DOHH2 (cell line): ENCODE results near the gene DTD2.

Source experiments
- H3F3A ChIP-seq: fragments of 200-600 bp; sonication (generic), shearing (Covaris generic); 2 replicates; pipeline ENCODE4 v1.6.0; 2016; ENCODE audit warnings: antibody characterized with exemption, mild to moderate bottlenecking; ENCODE audit not compliant: control insufficient read depth, insufficient read depth
- H3K27ac ChIP-seq: fragments of 200-600 bp; sonication (generic); 2 replicates; pipeline ENCODE4 v1.5.1; 2014; ENCODE audit warnings: low read depth, mild to moderate bottlenecking, low read length, moderate library complexity
- H3K27me3 ChIP-seq: fragments of 200-600 bp; sonication (generic); 2 replicates; pipeline ENCODE4 v1.6.1; 2014; ENCODE audit warnings: mild to moderate bottlenecking, low read length, mixed read lengths; ENCODE audit not compliant: control insufficient read depth
- H3K36me3 ChIP-seq: fragments of 200-600 bp; sonication (generic); 2 replicates; pipeline ENCODE4 v1.6.1; 2014; ENCODE audit warnings: mild to moderate bottlenecking, low read length, moderate library complexity, mixed read lengths; ENCODE audit not compliant: control insufficient read depth
- H3K4me1 ChIP-seq: fragments of 200-600 bp; sonication (generic); 2 replicates; pipeline ENCODE4 v1.6.1; 2014; ENCODE audit warnings: mild to moderate bottlenecking, low read length, mixed read lengths; ENCODE audit not compliant: control insufficient read depth
- H3K4me2 ChIP-seq: fragments of 200-600 bp; sonication (generic); 2 replicates; pipeline ENCODE4 v1.6.0; 2014; ENCODE audit warnings: mild to moderate bottlenecking, low read length, moderate library complexity
- H3K4me3 ChIP-seq: fragments of 200-600 bp; sonication (generic); 2 replicates; pipeline ENCODE4 v1.5.1; 2014; ENCODE audit warnings: mild to moderate bottlenecking, low read length, mixed read lengths
- H3K79me2 ChIP-seq: fragments of 200-600 bp; sonication (generic); 2 replicates; pipeline ENCODE4 v1.6.1; 2014; ENCODE audit warnings: mild to moderate bottlenecking, low read length, mixed read lengths; ENCODE audit not compliant: control insufficient read depth
- H3K9me2 ChIP-seq: fragments of 200-600 bp; sonication (generic); replicated peaks from 2 replicates; pipeline ENCODE4 v1.6.1; 2014; ENCODE audit warnings: mild to moderate bottlenecking, low read length, mixed read lengths; ENCODE audit not compliant: control insufficient read depth
- H3K9me3 ChIP-seq: fragments of 200-600 bp; sonication (generic); 2 replicates; pipeline ENCODE4 v1.6.1; 2014; ENCODE audit warnings: antibody characterized with exemption, low read length, mixed read lengths; ENCODE audit not compliant: control insufficient read depth, insufficient read depth
- H4K20me1 ChIP-seq: fragments of 200-600 bp; sonication (generic); 2 replicates; pipeline ENCODE4 v1.6.0; 2014; ENCODE audit warnings: low read depth, mild to moderate bottlenecking, antibody characterized with exemption, low read length, moderate library complexity; ENCODE audit not compliant: control insufficient read depth, insufficient read depth
- EZH2phosphoT487 ChIP-seq: fragments of 200-600 bp; sonication (generic); IDR thresholded peaks from 2 replicates; pipeline ENCODE4 v1.6.1; 2017; ENCODE audit warnings: borderline replicate concordance, mild to moderate bottlenecking, antibody characterized with exemption, low read length, moderate library complexity, mixed read lengths
- TF ChIP-seq, protein P1 (sequence below): fragments of 200-600 bp; sonication (generic); IDR thresholded peaks from one replicate; pipeline ENCODE4 v1.5.1; 2014; ENCODE audit warnings: antibody characterized with exemption, mild to moderate bottlenecking, low read depth, low read length; ENCODE audit not compliant: poor library complexity, severe bottlenecking

Gene DTD2

DNA sequence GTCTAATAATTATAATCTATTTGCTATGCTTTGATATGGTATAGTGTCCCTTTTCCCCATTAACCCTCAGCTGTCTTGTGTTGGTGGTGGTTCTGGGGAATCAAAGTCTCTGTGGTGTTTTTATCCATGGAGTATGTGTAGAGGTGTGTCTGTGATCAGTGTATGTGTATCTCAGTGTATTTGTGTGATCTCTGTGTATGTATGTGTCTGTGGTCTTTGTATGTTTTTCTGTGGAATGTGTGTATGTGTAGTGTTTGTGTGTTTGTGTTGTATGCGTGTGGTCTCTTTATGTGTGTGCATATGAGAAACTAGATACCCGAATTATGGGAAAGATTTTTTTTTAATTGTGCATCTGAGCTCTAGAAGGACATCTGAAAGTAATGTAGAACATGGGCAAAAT is 29.5 kb upstream of the DTD2 start:
- H3K79me2 ChIP-seq, result no peaks in the 10 kb centered on the region
- no peaks in the 10 kb centered on the region for H3K36me3 ChIP-seq
- H3K9me3 ChIP-seq, result no peaks in the 10 kb centered on the region
- no peak for TF ChIP-seq EZH2phosphoT487
- TF ChIP-seq, protein P1, sequence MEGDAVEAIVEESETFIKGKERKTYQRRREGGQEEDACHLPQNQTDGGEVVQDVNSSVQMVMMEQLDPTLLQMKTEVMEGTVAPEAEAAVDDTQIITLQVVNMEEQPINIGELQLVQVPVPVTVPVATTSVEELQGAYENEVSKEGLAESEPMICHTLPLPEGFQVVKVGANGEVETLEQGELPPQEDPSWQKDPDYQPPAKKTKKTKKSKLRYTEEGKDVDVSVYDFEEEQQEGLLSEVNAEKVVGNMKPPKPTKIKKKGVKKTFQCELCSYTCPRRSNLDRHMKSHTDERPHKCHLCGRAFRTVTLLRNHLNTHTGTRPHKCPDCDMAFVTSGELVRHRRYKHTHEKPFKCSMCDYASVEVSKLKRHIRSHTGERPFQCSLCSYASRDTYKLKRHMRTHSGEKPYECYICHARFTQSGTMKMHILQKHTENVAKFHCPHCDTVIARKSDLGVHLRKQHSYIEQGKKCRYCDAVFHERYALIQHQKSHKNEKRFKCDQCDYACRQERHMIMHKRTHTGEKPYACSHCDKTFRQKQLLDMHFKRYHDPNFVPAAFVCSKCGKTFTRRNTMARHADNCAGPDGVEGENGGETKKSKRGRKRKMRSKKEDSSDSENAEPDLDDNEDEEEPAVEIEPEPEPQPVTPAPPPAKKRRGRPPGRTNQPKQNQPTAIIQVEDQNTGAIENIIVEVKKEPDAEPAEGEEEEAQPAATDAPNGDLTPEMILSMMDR, result no peak
- H4K20me1 ChIP-seq, result no peaks in the 10 kb centered on the region
- H3F3A ChIP-seq, result no peaks in the 10 kb centered on the region
- no peak overlapping the region for H3K4me2 ChIP-seq
- H3K9me2 ChIP-seq, result no peaks in the 10 kb centered on the region
- H3K27me3 ChIP-seq, result no peaks in the 10 kb centered on the region
- no peak overlapping the region for H3K4me3 ChIP-seq
- H3K4me1 ChIP-seq, result peaks cover 22% of the 10 kb centered on the region
- H3K27ac ChIP-seq, result no peak overlapping the region

DNA sequence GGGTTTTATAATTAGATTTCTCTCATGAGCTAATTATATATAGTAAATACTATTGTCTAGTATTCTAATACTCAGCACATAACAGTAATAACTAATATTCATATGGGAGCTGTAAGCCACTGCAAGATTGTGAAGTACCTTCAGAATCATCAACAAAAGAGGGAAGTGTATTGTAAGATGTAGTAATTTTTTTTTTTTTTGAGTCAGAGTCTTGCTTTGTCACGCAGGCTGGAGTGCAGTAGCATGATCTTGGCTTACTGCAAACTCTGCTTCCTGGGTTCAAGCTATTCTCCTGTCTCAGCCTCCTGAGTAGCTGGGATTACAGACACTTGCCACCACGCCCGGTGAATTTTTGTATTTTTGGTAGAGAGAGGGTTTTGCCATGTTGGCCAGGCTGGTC is 27.4 kb upstream of the DTD2 start:
- Histone ChIP-seq H3K9me3 (no peaks in the 10 kb centered on the region), H3K27ac (no peak overlapping the region), H4K20me1 (no peaks in the 10 kb centered on the region), H3K27me3 (no peaks in the 10 kb centered on the region), H3K4me1 (peaks cover 15% of the 10 kb centered on the region), H3K36me3 (no peaks in the 10 kb centered on the region), H3F3A (no peaks in the 10 kb centered on the region), H3K9me2 (no peaks in the 10 kb centered on the region), H3K4me3 (no peak overlapping the region), H3K4me2 (no peak overlapping the region), H3K79me2 (no peaks in the 10 kb centered on the region)
- TF ChIP-seq, protein P1, result no peak

DNA sequence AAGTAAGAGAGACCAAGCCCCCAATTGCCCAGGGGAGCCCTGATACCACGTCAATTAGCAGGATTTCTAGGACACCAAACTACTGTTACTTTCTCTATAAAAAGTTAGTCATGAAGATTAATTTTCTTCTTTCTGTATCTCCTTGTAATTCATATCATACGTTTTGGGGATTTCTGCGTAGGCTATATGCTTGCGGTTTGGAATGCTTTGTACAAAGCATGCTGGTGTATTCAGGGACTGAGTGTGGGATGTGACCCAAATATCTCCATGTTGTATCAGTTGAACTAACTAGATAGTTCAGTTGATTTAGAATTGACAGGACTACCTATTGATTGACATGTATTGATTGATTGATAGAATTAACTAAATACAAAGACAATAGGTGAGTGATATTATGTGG is 22.9 kb upstream of the DTD2 start:
- H3K27ac ChIP-seq, result no peak overlapping the region
- TF ChIP-seq, protein P1, result no peak
- no peak for TF ChIP-seq EZH2phosphoT487
- H3K9me3 ChIP-seq, result no peaks in the 10 kb centered on the region
- no peak overlapping the region for H3K4me2 ChIP-seq
- H3F3A ChIP-seq, result no peaks in the 10 kb centered on the region
- H3K36me3 ChIP-seq, result no peaks in the 10 kb centered on the region
- H3K79me2 ChIP-seq, result no peaks in the 10 kb centered on the region
- H3K9me2 ChIP-seq, result no peaks in the 10 kb centered on the region
- peaks cover 5% of the 10 kb centered on the region for H3K4me1 ChIP-seq
- H3K4me3 ChIP-seq, result no peak overlapping the region
- no peaks in the 10 kb centered on the region for H3K27me3 ChIP-seq
- H4K20me1 ChIP-seq, result no peaks in the 10 kb centered on the region

DNA sequence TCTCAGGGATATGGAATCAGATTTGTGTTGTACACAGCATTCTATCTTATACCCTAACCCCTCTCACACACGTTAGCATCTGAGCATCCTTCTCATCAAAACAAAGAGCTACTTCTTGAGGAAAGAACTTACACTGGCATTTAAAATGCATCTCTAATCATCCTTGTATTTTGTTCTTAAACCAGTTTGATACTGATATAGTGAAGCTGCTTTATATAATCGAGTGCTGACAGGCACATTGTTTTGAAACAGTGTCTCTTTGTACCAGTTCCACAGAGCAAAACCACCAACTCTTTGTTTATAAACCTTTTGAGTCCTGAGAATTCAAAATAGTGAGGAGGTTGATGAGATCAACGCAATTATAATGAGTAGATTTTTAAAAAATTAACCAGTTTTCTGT is 21.7 kb upstream of the DTD2 start:
- H3K4me2 ChIP-seq, result no peak overlapping the region
- no peak overlapping the region for H3K27ac ChIP-seq
- TF ChIP-seq, protein P1, result no peak
- no peak for TF ChIP-seq EZH2phosphoT487

More for the DNA sequence above, 21.7 kb upstream of the DTD2 start:
- H3K79me2 ChIP-seq, result no peaks in the 10 kb centered on the region
- no peaks in the 10 kb centered on the region for H3K27me3 ChIP-seq
- no peaks in the 10 kb centered on the region for H3K36me3 ChIP-seq
- no peaks in the 10 kb centered on the region for H3K9me2 ChIP-seq
- H3K4me3 ChIP-seq, result no peak overlapping the region
- no peaks in the 10 kb centered on the region for H3F3A ChIP-seq
- H3K4me1 ChIP-seq, result peaks cover 5% of the 10 kb centered on the region
- H4K20me1 ChIP-seq, result no peaks in the 10 kb centered on the region
- no peaks in the 10 kb centered on the region for H3K9me3 ChIP-seq
